Measurements from ENCODE around the gene MATN4.

Gene MATN4

DNA sequence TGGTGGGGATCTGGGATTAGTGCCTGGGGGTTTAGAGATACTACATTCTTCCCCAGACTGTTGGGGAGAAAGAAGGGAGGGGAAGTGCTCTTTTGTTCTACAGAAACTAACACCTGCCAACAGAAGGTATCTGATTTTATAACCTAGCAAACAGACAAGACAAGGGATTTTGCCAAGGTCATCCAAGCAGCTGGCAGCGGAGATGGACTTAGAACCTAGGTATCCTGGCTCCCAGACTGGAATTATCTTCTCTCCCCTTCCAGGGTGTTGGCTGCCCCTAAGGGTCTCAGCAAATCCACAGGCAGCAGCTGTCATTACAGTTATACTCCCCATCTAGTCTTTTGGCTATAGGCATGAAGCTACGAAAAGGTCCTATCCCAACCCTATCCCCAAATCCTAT is 31.7 kb upstream of the MATN4 start:
- no peak for DNase-seq (ENCODE audit: low read depth)
- H3K4me3 ChIP-seq (ENCODE audit: low read length), result no peak overlapping the region
- TF ChIP-seq, protein P1, sequence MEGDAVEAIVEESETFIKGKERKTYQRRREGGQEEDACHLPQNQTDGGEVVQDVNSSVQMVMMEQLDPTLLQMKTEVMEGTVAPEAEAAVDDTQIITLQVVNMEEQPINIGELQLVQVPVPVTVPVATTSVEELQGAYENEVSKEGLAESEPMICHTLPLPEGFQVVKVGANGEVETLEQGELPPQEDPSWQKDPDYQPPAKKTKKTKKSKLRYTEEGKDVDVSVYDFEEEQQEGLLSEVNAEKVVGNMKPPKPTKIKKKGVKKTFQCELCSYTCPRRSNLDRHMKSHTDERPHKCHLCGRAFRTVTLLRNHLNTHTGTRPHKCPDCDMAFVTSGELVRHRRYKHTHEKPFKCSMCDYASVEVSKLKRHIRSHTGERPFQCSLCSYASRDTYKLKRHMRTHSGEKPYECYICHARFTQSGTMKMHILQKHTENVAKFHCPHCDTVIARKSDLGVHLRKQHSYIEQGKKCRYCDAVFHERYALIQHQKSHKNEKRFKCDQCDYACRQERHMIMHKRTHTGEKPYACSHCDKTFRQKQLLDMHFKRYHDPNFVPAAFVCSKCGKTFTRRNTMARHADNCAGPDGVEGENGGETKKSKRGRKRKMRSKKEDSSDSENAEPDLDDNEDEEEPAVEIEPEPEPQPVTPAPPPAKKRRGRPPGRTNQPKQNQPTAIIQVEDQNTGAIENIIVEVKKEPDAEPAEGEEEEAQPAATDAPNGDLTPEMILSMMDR (conservative IDR thresholded peaks at IDR 0.05; ENCODE audit: low read depth, low read length), result no peak

DNA sequence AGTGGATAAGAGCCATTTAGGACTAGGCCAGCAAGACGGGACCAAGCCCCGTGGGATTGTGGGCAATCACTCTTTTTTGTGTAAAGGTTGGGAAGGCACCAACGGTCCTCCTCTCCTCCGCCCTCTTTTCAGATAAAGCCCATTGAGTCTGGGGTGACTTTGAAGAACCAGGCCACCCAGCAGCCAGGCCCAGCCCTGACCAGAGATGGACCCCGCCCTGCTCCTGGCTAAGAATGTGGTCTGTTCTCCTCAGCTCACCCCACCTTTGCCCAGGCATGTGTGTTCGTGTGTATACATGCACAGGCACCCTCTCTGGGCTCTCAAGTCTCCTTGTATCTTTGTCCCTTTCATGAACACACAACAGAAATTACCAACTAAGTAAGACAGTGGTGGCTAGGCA is 31.0 kb upstream of the MATN4 start:
- TF ChIP-seq, protein P1 (conservative IDR thresholded peaks at IDR 0.05; ENCODE audit: low read depth, low read length), result no peak
- no peak for DNase-seq (ENCODE audit: low read depth)
- no peak overlapping the region for H3K4me3 ChIP-seq (ENCODE audit: low read length)

DNA sequence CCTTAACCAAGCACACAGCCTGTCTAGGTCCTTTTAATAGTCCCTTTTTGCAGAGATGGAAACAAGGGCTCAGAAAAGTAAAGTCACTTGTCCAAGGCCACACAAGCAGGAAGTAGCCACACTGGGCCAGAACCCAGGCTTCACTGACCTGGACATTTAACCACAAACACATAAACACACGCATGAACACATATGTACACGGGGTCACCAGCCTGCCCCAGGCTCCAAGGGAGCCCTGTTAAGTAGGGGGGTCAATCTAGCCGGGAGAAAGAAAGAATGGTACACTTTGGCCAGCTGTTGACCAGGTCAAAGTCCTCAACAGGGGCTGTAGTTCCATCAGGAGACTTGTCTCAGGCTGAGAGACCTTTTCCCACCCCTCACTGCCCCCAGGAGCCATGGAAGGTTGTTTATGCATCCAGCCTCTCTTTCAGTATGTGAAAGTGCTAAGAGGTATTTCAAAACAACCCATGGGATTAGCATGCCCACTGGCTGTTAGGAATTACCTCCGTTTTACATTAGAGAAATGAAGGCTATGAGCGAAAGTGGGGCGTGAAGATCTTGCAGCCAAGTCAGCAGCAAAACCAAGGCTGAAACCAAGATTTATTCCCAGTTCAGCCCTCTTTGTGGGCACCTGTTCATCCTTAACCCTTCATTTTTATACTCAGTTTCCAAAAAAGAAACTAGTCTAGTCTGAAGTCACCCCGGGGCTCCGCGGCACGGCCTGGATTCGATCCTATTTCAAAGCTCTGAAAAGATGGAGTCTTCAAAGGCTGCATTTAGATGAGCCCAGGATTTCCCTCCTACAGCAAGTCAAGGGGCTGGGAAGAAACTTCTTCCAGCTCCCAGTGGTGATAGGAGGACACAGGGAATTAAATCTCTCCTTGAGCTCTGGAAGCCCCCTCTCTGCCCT is 30.3 kb upstream of the MATN4 start:
- TF ChIP-seq, protein P1 (conservative IDR thresholded peaks at IDR 0.05; ENCODE audit: low read depth, low read length), result no peak
- DNase-seq (ENCODE audit: low read depth), result no peak
- no peak overlapping the region for H3K4me3 ChIP-seq (ENCODE audit: low read length)

GRCh38 chr20:45337367-45338120 is 29.4 kb upstream of the MATN4 start:
- peak; percentile 75 for DNase-seq (ENCODE audit: low read depth)
- TF ChIP-seq, protein P1 (conservative IDR thresholded peaks at IDR 0.05; ENCODE audit: low read depth, low read length), result no peak
- no peak overlapping the region for H3K4me3 ChIP-seq (ENCODE audit: low read length)

DNA sequence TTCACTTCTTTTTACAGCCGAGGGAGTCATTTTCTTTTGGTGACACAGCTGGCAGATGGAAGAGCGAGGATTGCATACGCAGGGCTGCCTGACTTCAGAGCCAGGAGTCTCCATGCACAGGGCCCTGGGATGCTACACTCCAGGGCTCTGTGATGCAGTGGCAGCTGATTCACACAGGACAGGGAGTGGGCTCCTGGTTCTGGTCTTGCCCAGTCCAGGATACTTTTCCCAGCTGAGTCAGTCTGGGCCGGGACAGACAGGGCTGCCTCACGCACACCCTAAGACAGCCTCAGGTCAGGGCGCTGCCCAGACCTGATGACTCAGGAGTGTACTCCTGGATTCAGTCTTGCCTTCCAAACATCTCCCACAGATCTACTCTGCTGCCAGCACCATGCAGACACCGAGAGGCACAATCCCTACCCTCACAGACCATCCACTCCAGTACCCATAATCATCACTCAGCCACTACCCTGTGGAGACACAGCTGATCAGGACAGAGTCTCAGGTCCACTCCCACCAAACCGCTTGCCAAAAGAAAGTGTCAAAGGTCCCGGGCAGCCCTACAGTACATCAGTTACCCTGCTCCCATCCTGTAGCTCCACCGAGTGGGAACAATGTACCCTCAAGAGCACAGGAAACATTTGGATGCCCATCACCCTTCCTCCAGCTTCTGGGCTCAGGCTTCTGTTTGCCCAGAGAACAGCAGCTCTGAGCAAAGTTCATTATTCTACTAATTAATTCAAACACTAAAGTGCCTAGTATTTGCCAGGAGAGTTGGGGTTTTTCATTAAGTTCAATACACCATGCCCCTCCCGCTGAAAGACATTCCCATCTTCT is 28.6 kb upstream of the MATN4 start:
- H3K4me3 ChIP-seq (ENCODE audit: low read length), result no peak overlapping the region
- no peak for DNase-seq (ENCODE audit: low read depth)
- TF ChIP-seq, protein P1 (conservative IDR thresholded peaks at IDR 0.05; ENCODE audit: low read depth, low read length), result no peak

GRCh38 chr20:45330476-45330875 is 22.4 kb upstream of the MATN4 start:
- DNase-seq (ENCODE audit: low read depth), result no peak
- TF ChIP-seq, protein P1 (conservative IDR thresholded peaks at IDR 0.05; ENCODE audit: low read depth, low read length), result no peak
- no peak overlapping the region for H3K4me3 ChIP-seq (ENCODE audit: low read length)

Data from retinal pigment epithelial cell (primary cell).